Panc1 (cell line): ENCODE results near the gene C15orf39.
"Not testable (repeated sequence)": the region's sequence is repeated elsewhere in the genome, so short reads cannot be mapped to it uniquely, and the experiment has no call there.

Experiments
- CTCF ChIP-seq: fragments of 450-650 bp; IDR thresholded peaks from 2 replicates; pipeline ENCODE4 v1.5.1; 2017; ENCODE audit warnings: mild to moderate bottlenecking
- POLR2AphosphoS5 ChIP-seq: IDR thresholded peaks from 2 replicates; pipeline ENCODE4 v1.6.1; 2012; ENCODE audit warnings: mild to moderate bottlenecking, low read depth, low read length, moderate library complexity
- REST ChIP-seq, 2 experiments: IDR thresholded peaks; 2 replicates each; pipeline ENCODE4 v1.6.1; 2011 to 2012; ENCODE audit warnings: low read depth in 2 of 2, control low read depth in 1 of 2, low read length in 1 of 2, mild to moderate bottlenecking in 1 of 2, moderate library complexity in 1 of 2; ENCODE audit not compliant: insufficient read depth in 1 of 2
- SIN3A ChIP-seq: IDR thresholded peaks from 2 replicates; pipeline ENCODE4 v1.6.1; 2012; ENCODE audit warnings: low read depth, mild to moderate bottlenecking, low read length, moderate library complexity, borderline replicate concordance; ENCODE audit not compliant: insufficient read depth
- TCF7L2 ChIP-seq: IDR thresholded peaks from 2 replicates; pipeline ENCODE4 v1.6.1; 2011; ENCODE audit warnings: mild to moderate bottlenecking, low read depth, low read length, inconsistent platforms

DNA sequence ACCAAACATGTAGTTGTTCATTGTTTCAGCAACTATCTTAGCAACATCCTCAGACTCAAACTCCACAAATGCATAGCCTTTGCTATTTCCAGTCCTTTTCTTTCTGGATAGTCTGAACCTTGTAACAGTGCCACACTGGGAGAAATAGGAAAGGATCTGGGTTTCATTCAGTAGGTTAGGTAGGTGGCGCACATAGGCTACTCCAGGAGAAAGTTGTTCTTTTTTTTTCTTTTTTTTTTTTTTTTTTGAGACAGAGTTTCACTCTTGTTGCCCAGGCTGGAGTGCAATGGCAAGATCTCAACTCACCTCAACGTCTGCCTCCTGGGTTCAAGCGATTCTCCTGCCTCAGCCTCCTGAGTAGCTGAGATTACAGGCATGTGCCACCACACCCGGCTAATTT is 50.6 kb downstream of the C15orf39 start:
- TF ChIP-seq CTCF, result peak; percentile 40
- TF ChIP-seq POLR2AphosphoS5; REST (IDR thresholded peaks at IDR 0.05; ENCODE audit: insufficient read depth in 1 of 2, low read depth in 2 of 2, low read length in 1 of 2); SIN3A; TCF7L2: not testable (repeated sequence)
